ENCODE results near the gene TMEM147. TPM values are rescaled to one million over a fixed set of nuclear protein-coding genes. Genes with fewer than 3 reads are reported as not detected.

TMEM147 gene
- total RNA-seq, 1 donor from 2014 or later = 104 TPM

DNA sequence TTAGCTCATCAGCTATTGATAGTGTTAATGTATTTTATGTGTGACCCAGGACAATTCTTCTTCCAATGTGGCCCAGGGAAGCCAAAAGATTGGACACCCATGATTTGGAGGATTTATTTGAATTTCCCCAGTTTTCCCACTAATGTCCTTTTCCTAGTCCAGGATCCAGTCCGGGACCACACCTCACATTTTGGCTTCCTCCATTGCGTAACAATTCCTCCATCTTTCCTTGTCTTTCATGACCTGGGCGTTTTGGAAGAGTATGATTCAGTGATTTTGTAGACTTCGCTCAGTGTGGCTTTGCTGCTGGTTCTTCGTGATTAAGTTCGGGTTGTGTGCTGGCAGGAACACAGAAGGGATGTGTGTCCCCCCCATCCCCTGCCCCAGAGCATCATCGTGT is 21.3 kb downstream of the TMEM147 start:
- intact Hi-C loops (cut with DNase I) = no loop called here
- no peaks in the 10 kb centered on the region for H3K27me3 ChIP-seq

DNA sequence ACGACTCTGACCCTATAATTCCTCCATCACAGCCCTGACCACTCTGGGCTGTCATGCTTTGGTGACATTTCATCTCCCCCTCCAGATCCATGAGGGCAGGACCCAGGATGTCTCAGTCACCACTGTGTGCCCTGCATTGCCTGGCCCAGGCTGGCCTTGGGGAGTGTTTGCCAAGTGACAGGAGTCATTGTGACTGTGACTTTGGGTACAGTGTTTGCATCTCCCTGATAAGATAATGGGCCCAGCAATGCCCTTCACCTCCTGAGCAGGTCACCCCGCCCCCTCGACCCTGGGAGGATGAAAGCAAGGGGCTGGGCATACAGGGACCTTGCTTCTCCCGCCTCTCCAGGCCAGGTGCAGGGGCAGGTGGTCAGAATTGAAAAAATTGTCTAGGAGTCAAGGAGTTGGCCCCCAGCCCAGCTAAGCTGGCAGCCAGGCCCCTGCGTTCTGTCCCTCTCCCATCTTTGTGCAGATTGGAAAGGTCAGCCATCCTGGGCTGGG is 23.9 kb downstream of the TMEM147 start:
- peak in 1 of 2 donors; percentile 72 for DNase-seq (ENCODE audit: extremely low spot score in 2 of 2)
- no peak overlapping the region for H3K27ac ChIP-seq
- no peaks in the 10 kb centered on the region for H3K4me1 ChIP-seq
- intact Hi-C loops (cut with DNase I) = no loop called here
- TF ChIP-seq POLR2A (IDR thresholded peaks at IDR 0.05) = no peak
- no peak for TF ChIP-seq POLR2AphosphoS5 (IDR thresholded peaks at IDR 0.05; ENCODE audit: insufficient read depth in 1 of 2, low read depth in 1 of 2)
- TF ChIP-seq, protein P1, sequence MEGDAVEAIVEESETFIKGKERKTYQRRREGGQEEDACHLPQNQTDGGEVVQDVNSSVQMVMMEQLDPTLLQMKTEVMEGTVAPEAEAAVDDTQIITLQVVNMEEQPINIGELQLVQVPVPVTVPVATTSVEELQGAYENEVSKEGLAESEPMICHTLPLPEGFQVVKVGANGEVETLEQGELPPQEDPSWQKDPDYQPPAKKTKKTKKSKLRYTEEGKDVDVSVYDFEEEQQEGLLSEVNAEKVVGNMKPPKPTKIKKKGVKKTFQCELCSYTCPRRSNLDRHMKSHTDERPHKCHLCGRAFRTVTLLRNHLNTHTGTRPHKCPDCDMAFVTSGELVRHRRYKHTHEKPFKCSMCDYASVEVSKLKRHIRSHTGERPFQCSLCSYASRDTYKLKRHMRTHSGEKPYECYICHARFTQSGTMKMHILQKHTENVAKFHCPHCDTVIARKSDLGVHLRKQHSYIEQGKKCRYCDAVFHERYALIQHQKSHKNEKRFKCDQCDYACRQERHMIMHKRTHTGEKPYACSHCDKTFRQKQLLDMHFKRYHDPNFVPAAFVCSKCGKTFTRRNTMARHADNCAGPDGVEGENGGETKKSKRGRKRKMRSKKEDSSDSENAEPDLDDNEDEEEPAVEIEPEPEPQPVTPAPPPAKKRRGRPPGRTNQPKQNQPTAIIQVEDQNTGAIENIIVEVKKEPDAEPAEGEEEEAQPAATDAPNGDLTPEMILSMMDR (IDR thresholded peaks at IDR 0.05) = no peak
- H3K36me3 ChIP-seq = no peaks in the 10 kb centered on the region
- H3K9me3 ChIP-seq = no peaks in the 10 kb centered on the region
- no peaks in the 10 kb centered on the region for H3K27me3 ChIP-seq
- H3K4me3 ChIP-seq = no peak overlapping the region

More for the DNA sequence above, 21.3 kb downstream of the TMEM147 start:
- Histone ChIP-seq H3K9me3 (no peaks in the 10 kb centered on the region), H3K4me1 (no peaks in the 10 kb centered on the region), H3K27ac (no peak overlapping the region), H3K36me3 (no peaks in the 10 kb centered on the region), H3K4me3 (no peak overlapping the region)
- TF ChIP-seq, protein P1 (IDR thresholded peaks at IDR 0.05) = no peak
- TF ChIP-seq POLR2A (IDR thresholded peaks at IDR 0.05) (no peak), POLR2AphosphoS5 (IDR thresholded peaks at IDR 0.05; ENCODE audit: insufficient read depth in 1 of 2, low read depth in 1 of 2) (no peak)
- DNase-seq (ENCODE audit: extremely low spot score in 2 of 2) = no peak

DNA sequence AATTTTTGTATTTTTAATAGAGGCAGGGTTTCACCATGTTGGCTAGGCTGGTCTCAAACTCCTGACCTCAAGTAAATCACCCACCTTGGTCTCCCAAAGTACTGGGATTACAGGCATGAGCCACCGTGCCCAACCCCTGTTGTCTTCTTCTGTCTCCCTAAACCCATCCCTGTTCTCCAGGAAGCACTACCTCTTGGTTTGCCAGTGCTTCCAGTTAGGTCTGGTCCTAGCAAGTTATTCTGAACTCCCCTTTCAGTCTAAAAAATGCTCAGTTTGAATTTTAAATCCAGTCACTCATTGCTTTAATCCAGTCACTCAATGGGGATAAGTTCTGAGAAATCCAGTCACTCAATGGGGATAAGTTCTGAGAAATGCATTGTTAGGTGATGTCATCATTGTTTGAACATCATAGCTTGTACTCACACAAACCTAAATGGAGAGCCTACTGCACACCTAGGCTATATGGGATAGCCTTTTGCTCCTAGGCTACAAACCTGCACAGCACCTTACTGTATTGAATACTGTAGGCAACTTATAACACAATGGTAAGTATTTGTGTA is 26.1 kb downstream of the TMEM147 start:
- H3K36me3 ChIP-seq = no peaks in the 10 kb centered on the region
- intact Hi-C loops (cut with DNase I) = no loop called here
- no peaks in the 10 kb centered on the region for H3K27me3 ChIP-seq
- TF ChIP-seq, protein P1 (IDR thresholded peaks at IDR 0.05) = no peak
- no peak for TF ChIP-seq POLR2AphosphoS5 (IDR thresholded peaks at IDR 0.05; ENCODE audit: insufficient read depth in 1 of 2, low read depth in 1 of 2)
- no peak for TF ChIP-seq POLR2A (IDR thresholded peaks at IDR 0.05)
- H3K9me3 ChIP-seq = peaks cover 2% of the 10 kb centered on the region
- no peak for DNase-seq (ENCODE audit: extremely low spot score in 2 of 2)
- H3K4me3 ChIP-seq = no peak overlapping the region
- H3K27ac ChIP-seq = no peak overlapping the region
- no peaks in the 10 kb centered on the region for H3K4me1 ChIP-seq

DNA sequence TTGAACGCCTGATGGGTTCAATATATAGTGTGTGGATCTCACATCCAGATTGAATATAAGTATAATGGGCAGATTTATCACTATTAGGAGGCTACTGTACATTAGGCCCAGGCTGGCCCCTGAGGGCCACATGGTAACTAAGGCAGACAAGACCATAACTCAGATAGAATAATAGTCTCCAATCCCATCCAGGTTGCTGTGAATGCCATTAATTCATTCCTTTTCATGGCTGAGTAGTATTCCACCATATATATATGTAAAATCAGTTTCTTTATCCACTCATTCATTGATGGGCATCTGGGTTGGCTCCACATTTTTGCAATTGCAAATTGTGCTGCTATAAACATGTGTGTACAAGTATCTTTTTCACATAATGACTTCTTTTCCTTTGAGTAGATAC is 32.5 kb downstream of the TMEM147 start:
- intact Hi-C loops (cut with DNase I) = no loop called here
- no peak for DNase-seq (ENCODE audit: extremely low spot score in 2 of 2)
- H3K27ac ChIP-seq = no peak overlapping the region
- H3K27me3 ChIP-seq = no peaks in the 10 kb centered on the region
- H3K4me1 ChIP-seq = no peaks in the 10 kb centered on the region
- H3K9me3 ChIP-seq = peaks cover 7% of the 10 kb centered on the region
- no peaks in the 10 kb centered on the region for H3K36me3 ChIP-seq
- H3K4me3 ChIP-seq = no peak overlapping the region
- TF ChIP-seq POLR2AphosphoS5 (IDR thresholded peaks at IDR 0.05; ENCODE audit: insufficient read depth in 1 of 2, low read depth in 1 of 2) = no peak
- TF ChIP-seq, protein P1 (IDR thresholded peaks at IDR 0.05) = no peak
- no peak for TF ChIP-seq POLR2A (IDR thresholded peaks at IDR 0.05)

DNA sequence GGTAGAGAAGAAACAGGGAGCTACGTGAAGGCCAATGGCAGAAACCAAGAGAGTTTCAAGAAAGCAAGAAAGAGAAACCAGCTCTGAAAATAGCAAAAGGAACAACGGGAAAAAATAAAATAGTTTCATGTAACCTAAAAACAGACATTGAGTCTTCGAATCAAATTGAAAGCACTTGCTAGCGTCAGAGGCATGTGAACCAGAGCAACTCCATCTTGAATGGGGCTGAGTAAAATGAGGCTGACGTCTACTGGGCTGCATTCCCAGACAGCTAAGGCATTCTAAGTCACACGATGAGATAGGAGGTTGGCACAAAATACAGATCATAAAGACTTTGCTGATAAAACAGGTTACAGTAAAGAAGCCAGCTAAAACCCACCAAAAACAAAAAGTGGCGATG is 33.3 kb downstream of the TMEM147 start:
- Histone ChIP-seq H3K27me3 (no peaks in the 10 kb centered on the region), H3K4me1 (no peaks in the 10 kb centered on the region), H3K4me3 (no peak overlapping the region), H3K27ac (no peak overlapping the region), H3K36me3 (no peaks in the 10 kb centered on the region), H3K9me3 (peaks cover 7% of the 10 kb centered on the region)
- TF ChIP-seq, protein P1 (IDR thresholded peaks at IDR 0.05) = no peak
- TF ChIP-seq POLR2AphosphoS5 (IDR thresholded peaks at IDR 0.05; ENCODE audit: insufficient read depth in 1 of 2, low read depth in 1 of 2) (no peak), POLR2A (IDR thresholded peaks at IDR 0.05) (no peak)
- intact Hi-C loops (cut with DNase I) = no loop called here
- no peak for DNase-seq (ENCODE audit: extremely low spot score in 2 of 2)
